HG03571 (cell line): ENCODE data around the gene VPS13A.
A peak's percentile ranks its signal among the peaks of the same experiment; 100 is the strongest.

Experiments
- ATAC-seq: cut with Tn5 transposase; IDR thresholded peaks from one replicate; pipeline ENCODE4 v1.9.1; 2021; ENCODE audit not compliant: unreplicated experiment

VPS13A gene

GRCh38 chr9:77177143-77177893 is at the start of gene VPS13A:
VPS13A (plus strand) TSS chr9:77177534; CDS start chr9:77177705, 171 bp downstream.
- ATAC-seq: peak; percentile 86

- ATAC-seq: no peak
Observed at GRCh38 chr9:77128125-77128789, 49.1 kb upstream of the VPS13A start.

GRCh38 chr9:77131399-77131798 is 45.9 kb upstream of the VPS13A start:
- ATAC-seq: no peak

- no peak for ATAC-seq
Observed at GRCh38 chr9:77133011-77133410, 44.3 kb upstream of the VPS13A start.

- no peak for ATAC-seq
Observed at GRCh38 chr9:77142366-77142765, 35.0 kb upstream of the VPS13A start.

GRCh38 chr9:77149879-77150278 is 27.5 kb upstream of the VPS13A start:
- no peak for ATAC-seq

- no peak for ATAC-seq
Observed at GRCh38 chr9:77152289-77152688, 25.0 kb upstream of the VPS13A start.

GRCh38 chr9:77156646-77157371 is 20.5 kb upstream of the VPS13A start:
- ATAC-seq: no peak

- no peak for ATAC-seq
Observed at GRCh38 chr9:77158772-77159513, 18.4 kb upstream of the VPS13A start.

- ATAC-seq: no peak
Observed at GRCh38 chr9:77161191-77161590, 16.1 kb upstream of the VPS13A start.

- ATAC-seq: no peak
Observed at GRCh38 chr9:77161966-77162365, 15.4 kb upstream of the VPS13A start.

- no peak for ATAC-seq
Observed at GRCh38 chr9:77162366-77162765, 15.0 kb upstream of the VPS13A start.

- no peak for ATAC-seq
Observed at GRCh38 chr9:77163884-77164283, 13.4 kb upstream of the VPS13A start.

GRCh38 chr9:77166193-77166592 is 11.1 kb upstream of the VPS13A start:
- ATAC-seq: no peak

GRCh38 chr9:77170991-77171699 is 6.2 kb upstream of the VPS13A start:
- ATAC-seq: no peak

- no peak for ATAC-seq
Observed at GRCh38 chr9:77175151-77175550, 2.2 kb upstream of the VPS13A start.

- no peak for ATAC-seq
Observed at GRCh38 chr9:77176106-77176505, 1.2 kb upstream of the VPS13A start.

GRCh38 chr9:77176686-77177142 is 620 bp upstream of the VPS13A start:
- ATAC-seq: no peak

- peak; percentile 13 for ATAC-seq
Observed at GRCh38 chr9:77177894-77178794, 810 bp downstream of the VPS13A start.
